BE2C (cell line): ENCODE data around the gene ANO2.

ENCODE experiments used
- DNase-seq: peaks from one replicate; pipeline ENCODE4 v3.0.0-alpha.2; 2020
- H3K27me3 ChIP-seq: fragments of 250-450 bp; sonication (Bioruptor Pico); 2 replicates; pipeline ENCODE4 v1.5.1; 2020; ENCODE audit warnings: mild to moderate bottlenecking
- H3K36me3 ChIP-seq: fragments of 250-450 bp; sonication (Bioruptor Pico); 2 replicates; pipeline ENCODE4 v1.5.1; 2020; ENCODE audit warnings: mild to moderate bottlenecking
- H3K4me1 ChIP-seq: fragments of 250-450 bp; sonication (Bioruptor Pico); 2 replicates; pipeline ENCODE4 v1.5.1; 2020
- H3K4me3 ChIP-seq: 2 replicates; pipeline ENCODE4 v1.5.1; 2011; ENCODE audit warnings: low read depth, low read length
- H3K9me3 ChIP-seq: fragments of 250-450 bp; sonication (Bioruptor Pico); 2 replicates; pipeline ENCODE4 v1.5.1; 2020
- TF ChIP-seq, protein P1 (sequence below): IDR thresholded peaks from 2 replicates; pipeline ENCODE4 v1.5.1; 2012; ENCODE audit warnings: mild to moderate bottlenecking, low read depth, low read length

The ANO2 gene

GRCh38 chr12:5520037-5520436, 425.0 kb downstream of the ANO2 start:
- Histone ChIP-seq H3K9me3 (no peaks in the 10 kb centered on the region), H3K27me3 (peaks cover 3% of the 10 kb centered on the region; the same call in 1 of the 2 replicates), H3K4me1 (no peaks in the 10 kb centered on the region), H3K36me3 (no peaks in the 10 kb centered on the region), H3K4me3 (no peak overlapping the region)
- TF ChIP-seq, protein P1, sequence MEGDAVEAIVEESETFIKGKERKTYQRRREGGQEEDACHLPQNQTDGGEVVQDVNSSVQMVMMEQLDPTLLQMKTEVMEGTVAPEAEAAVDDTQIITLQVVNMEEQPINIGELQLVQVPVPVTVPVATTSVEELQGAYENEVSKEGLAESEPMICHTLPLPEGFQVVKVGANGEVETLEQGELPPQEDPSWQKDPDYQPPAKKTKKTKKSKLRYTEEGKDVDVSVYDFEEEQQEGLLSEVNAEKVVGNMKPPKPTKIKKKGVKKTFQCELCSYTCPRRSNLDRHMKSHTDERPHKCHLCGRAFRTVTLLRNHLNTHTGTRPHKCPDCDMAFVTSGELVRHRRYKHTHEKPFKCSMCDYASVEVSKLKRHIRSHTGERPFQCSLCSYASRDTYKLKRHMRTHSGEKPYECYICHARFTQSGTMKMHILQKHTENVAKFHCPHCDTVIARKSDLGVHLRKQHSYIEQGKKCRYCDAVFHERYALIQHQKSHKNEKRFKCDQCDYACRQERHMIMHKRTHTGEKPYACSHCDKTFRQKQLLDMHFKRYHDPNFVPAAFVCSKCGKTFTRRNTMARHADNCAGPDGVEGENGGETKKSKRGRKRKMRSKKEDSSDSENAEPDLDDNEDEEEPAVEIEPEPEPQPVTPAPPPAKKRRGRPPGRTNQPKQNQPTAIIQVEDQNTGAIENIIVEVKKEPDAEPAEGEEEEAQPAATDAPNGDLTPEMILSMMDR: no peak
- no peak for DNase-seq

DNA sequence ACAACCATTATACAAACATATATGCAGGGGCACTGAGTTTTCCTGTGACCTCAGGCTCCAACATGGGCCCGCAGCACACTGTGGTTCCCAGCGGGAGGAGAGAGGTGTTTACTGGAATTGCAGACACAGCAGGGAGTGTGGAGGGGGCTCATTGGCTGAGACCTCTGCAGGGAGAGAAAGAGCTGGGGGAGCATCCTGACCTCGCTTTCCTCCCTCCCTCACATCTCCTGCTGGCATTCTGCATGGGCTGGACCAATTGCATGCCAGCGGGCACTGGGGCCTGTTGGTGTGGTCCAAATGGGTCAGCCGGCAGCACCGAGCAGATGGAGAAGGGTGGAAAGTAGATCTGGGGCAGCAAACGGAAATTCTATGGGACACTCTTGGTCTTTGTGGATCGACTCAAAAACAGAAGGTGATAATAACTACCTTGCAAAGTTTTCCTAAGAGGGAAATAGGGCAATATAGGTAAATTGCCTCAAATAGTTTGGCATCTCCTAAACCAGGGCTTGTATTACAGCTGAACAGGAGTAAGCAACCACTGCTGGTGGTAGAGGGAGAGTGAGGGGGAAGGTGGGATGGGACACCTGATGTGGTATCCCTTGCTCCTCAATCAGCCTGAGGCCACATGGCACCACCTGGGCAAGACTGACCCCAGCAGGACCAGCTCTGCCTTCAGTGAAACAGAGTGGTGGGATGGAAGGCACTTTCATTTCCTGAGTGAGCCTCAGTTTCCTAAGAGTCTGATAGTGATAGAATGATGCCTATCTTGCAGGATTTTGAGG, 426.3 kb downstream of the ANO2 start:
- TF ChIP-seq, protein P1: no peak
- DNase-seq: no peak
- peaks cover 3% of the 10 kb centered on the region; the same call in 1 of the 2 replicates for H3K27me3 ChIP-seq
- H3K4me3 ChIP-seq: no peak overlapping the region
- H3K36me3 ChIP-seq: no peaks in the 10 kb centered on the region
- no peaks in the 10 kb centered on the region for H3K9me3 ChIP-seq
- no peaks in the 10 kb centered on the region for H3K4me1 ChIP-seq

DNA sequence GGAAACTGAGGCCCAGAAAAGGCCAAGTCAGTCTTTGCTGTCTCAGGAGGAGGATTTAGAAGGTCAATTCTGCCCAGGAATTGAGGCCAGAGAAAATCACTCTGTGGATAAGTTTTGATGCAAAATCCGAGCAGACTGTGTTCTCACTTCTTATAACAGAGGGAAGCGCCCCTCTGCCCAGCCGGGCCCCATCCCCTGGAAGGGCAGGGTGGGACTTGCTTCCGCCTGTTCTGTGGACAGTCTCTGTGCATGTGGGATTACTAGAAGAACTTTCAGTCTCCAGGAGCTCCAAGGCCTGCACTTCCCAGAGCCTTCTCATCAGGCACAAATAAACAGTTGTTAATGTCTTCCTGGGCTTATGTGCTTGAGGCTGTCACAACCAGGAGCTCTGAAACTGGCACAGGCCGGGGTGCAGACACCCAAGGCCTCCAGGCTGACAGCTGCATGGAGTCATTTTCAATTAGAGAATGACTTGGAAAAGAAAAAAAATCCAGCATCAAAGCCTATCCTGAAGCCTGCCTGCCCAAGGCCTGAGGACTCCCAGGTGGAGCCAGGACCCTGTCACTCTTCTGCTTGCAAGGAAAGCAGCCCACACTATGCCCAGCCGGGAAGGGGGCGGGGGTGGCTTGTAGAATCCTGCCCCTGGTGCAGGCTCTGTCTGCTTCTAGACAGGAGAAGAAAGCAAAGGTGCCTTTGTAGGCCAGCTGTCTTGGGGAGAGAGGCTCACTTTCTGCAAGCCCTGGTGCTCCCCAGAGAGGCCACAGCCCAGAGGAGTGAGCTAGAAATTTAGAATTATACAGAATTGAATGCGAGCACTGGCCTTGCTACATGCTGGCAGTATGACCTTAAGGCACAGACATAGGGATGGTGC, 428.5 kb downstream of the ANO2 start:
- DNase-seq: no peak
- TF ChIP-seq, protein P1: no peak
- H3K27me3 ChIP-seq: peaks cover 8% of the 10 kb centered on the region
- no peaks in the 10 kb centered on the region for H3K9me3 ChIP-seq
- no peaks in the 10 kb centered on the region for H3K36me3 ChIP-seq
- no peak overlapping the region for H3K4me3 ChIP-seq
- no peaks in the 10 kb centered on the region for H3K4me1 ChIP-seq

DNA sequence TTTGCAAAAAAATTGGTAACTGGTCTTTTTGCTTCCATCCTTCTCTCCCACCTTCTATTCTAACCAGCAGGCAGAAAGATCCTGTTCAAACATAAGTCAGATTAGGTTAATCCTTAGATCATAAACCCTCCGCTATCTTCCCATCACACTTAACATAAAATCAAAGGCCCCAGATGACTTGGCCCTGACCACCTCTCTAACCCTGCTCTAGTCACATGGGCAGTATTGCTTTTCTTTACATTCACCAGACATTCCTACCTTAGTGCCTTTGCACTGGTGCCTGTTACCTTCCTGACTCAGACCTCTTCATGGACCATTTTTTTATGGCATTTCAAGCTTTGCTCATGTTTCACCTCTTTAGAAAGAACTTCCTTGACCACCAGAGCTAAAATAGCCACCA, 429.6 kb downstream of the ANO2 start:
- no peak overlapping the region for H3K4me3 ChIP-seq
- H3K4me1 ChIP-seq: no peaks in the 10 kb centered on the region
- TF ChIP-seq, protein P1: no peak
- no peaks in the 10 kb centered on the region for H3K36me3 ChIP-seq
- H3K27me3 ChIP-seq: peaks cover 8% of the 10 kb centered on the region
- DNase-seq: no peak
- H3K9me3 ChIP-seq: no peaks in the 10 kb centered on the region

DNA sequence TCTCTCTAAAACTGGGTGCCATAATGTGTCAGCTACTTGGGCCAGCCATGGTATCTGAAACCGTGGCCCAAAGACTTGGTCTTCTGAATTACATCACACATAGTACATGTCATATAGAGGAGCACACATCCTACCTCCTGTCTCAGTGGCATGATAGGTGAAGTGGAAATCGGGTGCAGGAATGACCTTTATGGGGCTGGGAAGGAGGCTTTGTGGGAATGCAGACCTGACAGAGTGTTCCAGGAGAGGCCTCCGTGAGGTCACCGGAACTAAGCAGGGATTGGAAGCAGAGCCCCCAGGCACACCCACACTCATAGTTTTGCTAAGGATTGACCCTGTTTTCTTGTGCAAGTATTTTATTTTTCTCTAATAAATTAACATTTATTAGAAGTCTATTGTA, 430.5 kb downstream of the ANO2 start:
- TF ChIP-seq, protein P1: no peak
- Histone ChIP-seq H3K9me3 (no peaks in the 10 kb centered on the region), H3K4me3 (no peak overlapping the region), H3K27me3 (peaks cover 8% of the 10 kb centered on the region), H3K4me1 (no peaks in the 10 kb centered on the region), H3K36me3 (no peaks in the 10 kb centered on the region)
- no peak for DNase-seq
